Endothelial cell (in vitro differentiated cells): ENCODE measurements around the gene EML1. TPM values are rescaled to one million over a fixed set of nuclear protein-coding genes. Genes with fewer than 3 reads are reported as not detected.

Experiments used
- DNase-seq: peaks from one replicate; pipeline ENCODE4 v3.0.0; 2021; ENCODE audit warnings: low spot score
- H3K27ac Mint-ChIP-seq: one replicate; pipeline ENCODE4 v1.8.0; 2021; ENCODE audit warnings: mixed read lengths, inconsistent platforms; ENCODE audit not compliant: unreplicated experiment
- H3K27me3 Mint-ChIP-seq: one replicate; pipeline ENCODE4 v1.8.0; 2021; ENCODE audit warnings: mild to moderate bottlenecking, moderate library complexity, mixed read lengths, inconsistent platforms; ENCODE audit not compliant: unreplicated experiment
- H3K36me3 Mint-ChIP-seq: one replicate; pipeline ENCODE4 v1.8.0; 2021; ENCODE audit warnings: mild to moderate bottlenecking, low read depth, mixed read lengths, inconsistent platforms; ENCODE audit not compliant: unreplicated experiment
- H3K4me1 Mint-ChIP-seq: one replicate; pipeline ENCODE4 v1.8.0; 2021; ENCODE audit warnings: mild to moderate bottlenecking, mixed read lengths, inconsistent platforms; ENCODE audit not compliant: unreplicated experiment
- H3K4me3 Mint-ChIP-seq: one replicate; pipeline ENCODE4 v1.8.0; 2021; ENCODE audit warnings: mild to moderate bottlenecking, mixed read lengths, inconsistent platforms; ENCODE audit not compliant: unreplicated experiment
- H3K9me3 Mint-ChIP-seq: one replicate; pipeline ENCODE4 v1.8.0; 2021; ENCODE audit warnings: mixed read lengths, inconsistent platforms; ENCODE audit not compliant: unreplicated experiment
- total RNA-seq: library from RNA; stranded (reverse); fragmentation: NEBNext Ultra II Directional; extraction: Animal tissue kit (Norgen Biotek cat#: 25700); gene quantifications from one replicate; pipeline ENCODE4 v1.2.1, GENCODE V29; 2021; ENCODE audit not compliant: unreplicated experiment
- TF ChIP-seq, protein P1 (sequence below): fragments of 200-600 bp; sonication (generic); IDR thresholded peaks from one replicate; pipeline ENCODE4 v1.5.0; 2021; ENCODE audit warnings: antibody characterized with exemption; ENCODE audit not compliant: unreplicated experiment

Gene EML1
- total RNA-seq, 1 donor from 2014 or later: 10.0 TPM

DNA sequence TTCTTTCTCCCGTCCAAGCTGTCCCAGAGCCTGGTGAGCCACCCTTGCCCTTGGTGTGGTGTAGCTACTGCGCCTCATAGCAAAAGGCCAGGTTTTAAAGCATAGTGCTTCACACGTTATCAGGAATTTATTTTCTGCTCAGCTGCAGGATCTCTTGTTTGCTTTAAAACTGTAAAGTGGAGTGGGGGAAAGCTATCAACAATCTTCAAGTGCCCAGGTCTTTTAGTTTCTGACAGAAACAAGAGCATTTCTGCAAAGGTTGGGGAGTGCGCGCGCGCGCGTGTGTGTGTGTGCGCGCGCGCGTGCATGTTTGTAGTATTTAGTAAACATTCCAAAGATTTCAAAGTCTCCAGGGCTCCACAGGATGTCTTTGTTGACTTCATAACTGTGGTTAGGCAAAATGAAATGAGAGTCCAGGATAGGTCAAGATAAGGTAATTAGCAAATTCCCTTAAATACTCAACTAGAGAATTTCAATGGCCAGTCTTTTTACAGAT lies 45.5 kb downstream of the EML1 start:
- no peaks in the 10 kb centered on the region for H3K9me3 Mint-ChIP-seq

DNA sequence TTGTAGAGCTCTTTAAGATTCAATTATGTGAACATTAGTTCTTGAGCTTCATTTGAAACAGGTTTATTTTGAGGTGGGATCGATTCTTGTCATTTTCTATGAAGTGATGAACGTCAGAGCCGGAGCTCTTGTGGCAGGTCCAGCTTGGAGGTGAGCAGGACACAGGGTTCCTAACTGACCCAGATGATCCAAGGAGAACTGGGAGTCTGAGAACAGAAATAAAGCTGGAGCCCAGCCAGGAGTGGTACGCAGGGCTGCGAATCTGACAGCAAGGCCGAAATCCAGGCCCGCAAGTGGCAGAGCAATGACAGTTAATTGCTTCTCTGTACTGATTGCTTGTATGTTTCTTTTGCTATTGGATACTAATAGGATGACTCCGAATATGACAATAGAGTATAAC lies 46.5 kb downstream of the EML1 start:
- no peaks in the 10 kb centered on the region for H3K9me3 Mint-ChIP-seq
- no peak overlapping the region for H3K27ac Mint-ChIP-seq
- TF ChIP-seq, protein P1, sequence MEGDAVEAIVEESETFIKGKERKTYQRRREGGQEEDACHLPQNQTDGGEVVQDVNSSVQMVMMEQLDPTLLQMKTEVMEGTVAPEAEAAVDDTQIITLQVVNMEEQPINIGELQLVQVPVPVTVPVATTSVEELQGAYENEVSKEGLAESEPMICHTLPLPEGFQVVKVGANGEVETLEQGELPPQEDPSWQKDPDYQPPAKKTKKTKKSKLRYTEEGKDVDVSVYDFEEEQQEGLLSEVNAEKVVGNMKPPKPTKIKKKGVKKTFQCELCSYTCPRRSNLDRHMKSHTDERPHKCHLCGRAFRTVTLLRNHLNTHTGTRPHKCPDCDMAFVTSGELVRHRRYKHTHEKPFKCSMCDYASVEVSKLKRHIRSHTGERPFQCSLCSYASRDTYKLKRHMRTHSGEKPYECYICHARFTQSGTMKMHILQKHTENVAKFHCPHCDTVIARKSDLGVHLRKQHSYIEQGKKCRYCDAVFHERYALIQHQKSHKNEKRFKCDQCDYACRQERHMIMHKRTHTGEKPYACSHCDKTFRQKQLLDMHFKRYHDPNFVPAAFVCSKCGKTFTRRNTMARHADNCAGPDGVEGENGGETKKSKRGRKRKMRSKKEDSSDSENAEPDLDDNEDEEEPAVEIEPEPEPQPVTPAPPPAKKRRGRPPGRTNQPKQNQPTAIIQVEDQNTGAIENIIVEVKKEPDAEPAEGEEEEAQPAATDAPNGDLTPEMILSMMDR: no peak
- DNase-seq: no peak
- H3K27me3 Mint-ChIP-seq: no peaks in the 10 kb centered on the region
- H3K4me3 Mint-ChIP-seq: no peak overlapping the region
- peaks cover 7% of the 10 kb centered on the region for H3K4me1 Mint-ChIP-seq
- no peaks in the 10 kb centered on the region for H3K36me3 Mint-ChIP-seq

More for the DNA sequence above, 45.5 kb downstream of the EML1 start:
- peak overlapping the region; percentile 2 for H3K4me3 Mint-ChIP-seq
- H3K4me1 Mint-ChIP-seq: peaks cover 7% of the 10 kb centered on the region
- peak; percentile 9 for DNase-seq
- no peaks in the 10 kb centered on the region for H3K27me3 Mint-ChIP-seq
- TF ChIP-seq, protein P1: no peak
- H3K27ac Mint-ChIP-seq: no peak overlapping the region
- no peaks in the 10 kb centered on the region for H3K36me3 Mint-ChIP-seq

DNA sequence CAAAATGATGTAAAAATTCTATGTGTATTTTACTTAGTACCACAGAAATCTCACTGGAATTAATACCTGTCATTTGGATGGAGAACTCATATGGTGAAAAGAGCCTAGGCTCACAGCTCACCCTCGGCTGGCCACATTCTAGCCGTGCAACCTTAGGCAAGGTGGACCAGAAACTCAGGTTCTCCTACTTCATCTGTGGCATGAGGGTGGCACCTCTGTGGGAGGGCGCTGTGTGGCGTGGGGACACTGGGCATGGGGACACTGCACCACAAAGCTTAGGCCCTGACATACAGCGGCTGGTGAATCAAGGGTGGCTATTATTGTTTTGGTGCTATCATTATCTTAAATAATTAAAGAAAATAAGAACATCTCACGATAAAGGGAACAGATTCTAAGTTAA lies 47.1 kb downstream of the EML1 start:
- Mint-ChIP-seq H3K27me3 (no peaks in the 10 kb centered on the region), H3K36me3 (no peaks in the 10 kb centered on the region), H3K4me1 (peaks cover 7% of the 10 kb centered on the region), H3K4me3 (no peak overlapping the region), H3K9me3 (no peaks in the 10 kb centered on the region), H3K27ac (no peak overlapping the region)
- TF ChIP-seq, protein P1: no peak
- no peak for DNase-seq

DNA sequence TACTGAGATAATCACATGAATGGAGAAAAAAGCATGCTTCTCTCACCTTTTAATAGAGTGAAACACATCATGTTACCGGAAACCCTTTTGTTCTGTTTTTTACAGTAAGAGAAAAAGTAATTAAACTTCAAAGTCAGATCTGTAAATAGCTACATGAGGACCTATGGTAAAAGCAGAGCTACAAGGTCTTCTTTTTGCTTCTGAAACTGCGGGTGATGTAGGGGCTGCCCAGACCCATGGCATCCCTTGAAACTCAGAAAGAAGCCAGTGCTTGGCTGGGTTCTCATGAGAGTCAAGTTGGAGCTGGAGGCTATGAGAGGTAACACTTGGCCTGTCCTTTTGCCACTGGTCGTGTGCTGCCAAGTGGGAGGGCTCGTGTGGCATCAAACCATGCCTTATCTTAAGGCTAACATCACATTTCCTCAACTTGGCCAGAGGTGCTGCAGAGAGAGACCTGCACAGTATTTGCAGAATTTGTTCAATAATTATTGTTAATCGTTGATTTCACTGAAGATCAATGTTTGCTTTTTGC lies 47.6 kb downstream of the EML1 start:
- Mint-ChIP-seq H3K27me3 (no peaks in the 10 kb centered on the region), H3K9me3 (no peaks in the 10 kb centered on the region), H3K4me1 (peaks cover 7% of the 10 kb centered on the region), H3K4me3 (no peak overlapping the region), H3K27ac (no peak overlapping the region), H3K36me3 (no peaks in the 10 kb centered on the region)
- no peak for DNase-seq
- TF ChIP-seq, protein P1: no peak

DNA sequence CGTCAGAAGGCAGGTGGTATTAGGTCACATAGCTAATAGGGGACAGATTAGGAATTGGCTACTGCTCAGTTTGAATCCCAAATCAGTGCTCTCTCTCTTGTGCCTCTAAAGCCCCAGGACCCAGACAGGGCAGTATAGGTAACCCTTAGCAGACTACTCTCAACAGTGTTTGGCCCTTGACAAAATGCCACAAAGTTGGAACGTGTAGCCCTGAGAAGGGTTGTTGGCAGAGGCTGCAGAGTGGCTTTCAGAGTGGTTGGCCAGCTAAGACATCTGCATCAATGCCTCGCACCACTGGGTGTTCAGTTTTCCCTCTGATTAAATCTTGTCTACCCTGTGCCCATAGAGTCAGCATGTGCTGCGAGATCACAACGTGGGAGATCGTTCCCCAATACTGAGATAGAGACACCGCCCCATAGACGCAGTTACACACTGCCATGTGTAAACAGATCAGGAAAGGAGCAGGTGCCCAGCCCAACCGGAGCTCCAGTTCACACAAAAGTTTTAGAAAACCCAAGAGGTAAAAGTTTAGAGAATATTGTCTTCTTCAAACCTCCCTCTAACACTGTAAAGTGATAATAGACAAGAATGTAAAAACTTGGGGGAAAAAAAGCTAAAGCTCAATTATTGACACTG lies 48.3 kb downstream of the EML1 start:
- TF ChIP-seq, protein P1: no peak

More for the DNA sequence above, 48.3 kb downstream of the EML1 start:
- Mint-ChIP-seq H3K36me3 (no peaks in the 10 kb centered on the region), H3K4me3 (no peak overlapping the region), H3K9me3 (no peaks in the 10 kb centered on the region), H3K4me1 (peaks cover 7% of the 10 kb centered on the region), H3K27me3 (no peaks in the 10 kb centered on the region), H3K27ac (no peak overlapping the region)
- DNase-seq: no peak
